Natural killer cell treated with Interleukin-12 subunit alpha and Interleukin-12 subunit beta and Interleukin-15 and Interleukin-18, amount 100 ng/mL, for 72 hours (primary cell): ENCODE measurements around the gene DET1. TPM values are rescaled to one million over a fixed set of nuclear protein-coding genes. Genes with fewer than 3 reads are reported as not detected.
"Not testable (repeated sequence)": the region's sequence is repeated elsewhere in the genome, so short reads cannot be mapped to it uniquely, and the experiment has no call there.

Source experiments
- ATAC-seq, 2 donors: fragments of 150-1000 bp; cut with Tn5 transposase in 1 of 2; sonication (Bioruptor Pico), chemical (Tn5 transposase) in 1 of 2; 2 replicates each; pipeline ENCODE4 v1.10.0; 2021
- DNase-seq: peaks from one replicate; pipeline ENCODE4 v3.0.0; 2022; ENCODE audit warnings: low spot score
- H3K27ac Mint-ChIP-seq, 2 donors: 1 replicate in 1 of 2; 2 replicates in 1 of 2; pipeline ENCODE4 v1.8.0; 2022; ENCODE audit warnings: mixed read lengths in 2 of 2, mild to moderate bottlenecking in 1 of 2, moderate library complexity in 1 of 2
- H3K27me3 Mint-ChIP-seq, 2 donors: 1 replicate in 1 of 2; 2 replicates in 1 of 2; pipeline ENCODE4 v1.8.0; 2022; ENCODE audit warnings: mixed read lengths in 2 of 2
- H3K36me3 Mint-ChIP-seq: one replicate; pipeline ENCODE4 v1.8.0; 2022; ENCODE audit warnings: mixed read lengths
- H3K4me1 Mint-ChIP-seq, 2 donors: 1 replicate in 1 of 2; 2 replicates in 1 of 2; pipeline ENCODE4 v1.8.0; 2022; ENCODE audit warnings: low read depth in 2 of 2, mixed read lengths in 2 of 2, mild to moderate bottlenecking in 1 of 2
- H3K4me3 Mint-ChIP-seq: one replicate; pipeline ENCODE4 v1.8.0; 2022; ENCODE audit warnings: mixed read lengths
- H3K9me3 Mint-ChIP-seq: 2 replicates; pipeline ENCODE4 v1.8.0; 2022; ENCODE audit warnings: mixed read lengths
- total RNA-seq, 2 donors: library from RNA; stranded (reverse); gene quantifications; one replicate each; pipeline ENCODE4 v1.2.3, GENCODE V29; 2022

Gene DET1
- total RNA-seq, 2 donors from 2014 or later: 3.5 to 6.0 TPM

- not testable (repeated sequence) for DNase-seq, ATAC-seq, H3K9me3 Mint-ChIP-seq, H3K4me1 Mint-ChIP-seq, H3K27ac Mint-ChIP-seq, H3K4me3 Mint-ChIP-seq
- H3K36me3 Mint-ChIP-seq: peaks cover 19% of the 10 kb centered on the region
- H3K27me3 Mint-ChIP-seq: peaks cover 23 to 50% of the 10 kb centered on the region in 2 donors
These were observed 13.1 kb upstream of the DET1 start for GRCh38 chr15:88559565-88559964.

- not testable (repeated sequence) for ATAC-seq, H3K4me3 Mint-ChIP-seq, H3K9me3 Mint-ChIP-seq, DNase-seq, H3K27ac Mint-ChIP-seq, H3K4me1 Mint-ChIP-seq
- H3K36me3 Mint-ChIP-seq: peaks cover 19% of the 10 kb centered on the region
- peaks cover 18 to 43% of the 10 kb centered on the region in 2 donors for H3K27me3 Mint-ChIP-seq
These were observed 11.5 kb upstream of the DET1 start for GRCh38 chr15:88558026-88558425.

DNA sequence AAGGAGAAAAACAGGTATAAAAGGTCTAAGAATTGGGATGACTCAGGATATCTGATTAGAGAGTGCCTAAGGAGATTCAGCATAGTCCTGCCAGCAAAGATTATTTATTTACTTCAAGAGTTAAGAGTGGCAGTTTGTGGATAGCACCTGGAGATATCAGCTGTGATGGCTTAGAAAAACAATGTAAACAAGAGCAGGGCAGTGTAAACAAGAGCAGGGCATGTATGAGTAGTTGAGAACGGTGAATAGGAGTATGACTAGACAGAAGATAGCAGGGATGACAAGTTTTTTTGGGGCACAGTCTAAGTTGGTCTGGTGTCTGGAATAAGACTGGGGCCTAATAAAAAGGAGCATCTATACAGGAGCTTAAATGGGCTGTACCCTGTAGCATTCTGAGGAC is 1.5 kb upstream of the DET1 start:
- not testable (repeated sequence) for H3K9me3 Mint-ChIP-seq, ATAC-seq, H3K27me3 Mint-ChIP-seq, H3K4me3 Mint-ChIP-seq, DNase-seq, H3K27ac Mint-ChIP-seq, H3K4me1 Mint-ChIP-seq, H3K36me3 Mint-ChIP-seq

- H3K36me3 Mint-ChIP-seq, DNase-seq, H3K9me3 Mint-ChIP-seq, H3K27me3 Mint-ChIP-seq, H3K4me1 Mint-ChIP-seq, ATAC-seq: not testable (repeated sequence)
- H3K4me3 Mint-ChIP-seq: peak overlapping the region; percentile 89
- H3K27ac Mint-ChIP-seq: peak overlapping the region in 1 of 2 donors; percentile 68
These were observed 768 bp downstream of the DET1 start for GRCh38 chr15:88545578-88546247.

DNA sequence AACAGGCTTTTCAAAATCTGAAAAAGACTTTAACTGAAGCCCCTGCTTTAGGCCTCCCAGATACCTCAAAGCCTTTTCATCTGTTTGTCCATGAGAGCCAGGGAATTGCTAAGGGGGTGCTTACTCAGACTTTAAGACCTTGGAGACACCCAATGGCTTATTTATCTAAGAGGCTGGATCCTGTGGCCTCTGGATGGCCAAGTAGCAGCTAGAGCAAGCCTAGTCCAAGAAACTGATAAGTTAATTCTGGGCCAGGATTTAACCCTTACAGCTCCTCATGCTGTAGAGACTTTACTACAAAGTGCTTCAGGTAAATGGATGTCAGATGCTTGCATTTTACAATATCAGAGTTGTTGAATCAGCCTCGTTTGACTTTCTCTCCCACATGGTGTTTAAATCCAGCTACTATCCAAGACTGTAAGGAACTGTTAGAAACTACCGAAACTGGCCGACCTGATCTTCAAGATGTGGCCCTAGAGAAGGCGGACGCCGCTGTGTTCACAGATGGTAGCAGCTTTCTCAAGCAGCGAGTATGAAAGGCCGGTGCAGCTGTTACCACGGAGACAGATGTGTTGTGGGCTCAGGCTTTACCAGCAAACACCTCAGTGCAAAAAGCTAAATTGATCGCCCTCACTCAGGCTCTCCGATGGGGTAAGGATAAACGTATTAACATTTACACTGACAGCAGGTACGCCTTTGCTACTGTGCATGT is 3.3 kb downstream of the DET1 start:
- ATAC-seq (no peak), DNase-seq (no peak)
- Mint-ChIP-seq H3K9me3 (no peaks in the 10 kb centered on the region), H3K4me1 (peaks cover 4 to 7% of the 10 kb centered on the region in 2 donors), H3K27me3 (no peaks in the 10 kb centered on the region), H3K36me3 (no peaks in the 10 kb centered on the region), H3K27ac (no peak overlapping the region), H3K4me3 (no peak overlapping the region)

GRCh38 chr15:88542342-88542733 is 4.1 kb downstream of the DET1 start:
- Mint-ChIP-seq H3K4me3 (no peak overlapping the region), H3K27ac (no peak overlapping the region), H3K27me3 (no peaks in the 10 kb centered on the region), H3K4me1 (peaks cover 4 to 7% of the 10 kb centered on the region in 2 donors), H3K9me3 (no peaks in the 10 kb centered on the region), H3K36me3 (no peaks in the 10 kb centered on the region)
- DNase-seq (no peak), ATAC-seq (no peak)

- Mint-ChIP-seq H3K4me3 (no peak overlapping the region), H3K4me1 (peaks cover under 1 to 2% of the 10 kb centered on the region in 2 donors), H3K36me3 (no peaks in the 10 kb centered on the region), H3K9me3 (no peaks in the 10 kb centered on the region), H3K27me3 (no peaks in the 10 kb centered on the region), H3K27ac (no peak overlapping the region)
- ATAC-seq (no peak), DNase-seq (no peak)
These were observed 4.7 kb downstream of the DET1 start for GRCh38 chr15:88541709-88542341.

DNA sequence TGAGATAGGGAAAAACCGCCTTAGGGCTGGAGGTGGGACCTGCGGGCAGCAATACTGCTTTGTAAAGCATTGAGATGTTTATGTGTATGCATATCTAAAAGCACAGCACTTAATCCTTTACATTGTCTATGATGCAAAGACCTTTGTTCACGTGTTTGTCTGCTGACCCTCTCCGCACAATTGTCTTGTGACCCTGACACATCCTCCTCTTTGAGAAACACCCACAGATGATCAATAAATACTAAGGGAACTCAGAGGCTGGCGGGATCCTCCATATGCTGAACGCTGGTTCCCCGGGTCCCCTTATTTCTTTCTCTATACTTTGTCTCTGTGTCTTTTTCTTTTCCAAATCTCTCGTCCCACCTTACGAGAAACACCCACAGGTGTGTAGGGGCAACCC is 5.4 kb downstream of the DET1 start:
- not testable (repeated sequence) for H3K4me3 Mint-ChIP-seq, DNase-seq, H3K27me3 Mint-ChIP-seq, H3K9me3 Mint-ChIP-seq, H3K27ac Mint-ChIP-seq, ATAC-seq, H3K36me3 Mint-ChIP-seq, H3K4me1 Mint-ChIP-seq

DNA sequence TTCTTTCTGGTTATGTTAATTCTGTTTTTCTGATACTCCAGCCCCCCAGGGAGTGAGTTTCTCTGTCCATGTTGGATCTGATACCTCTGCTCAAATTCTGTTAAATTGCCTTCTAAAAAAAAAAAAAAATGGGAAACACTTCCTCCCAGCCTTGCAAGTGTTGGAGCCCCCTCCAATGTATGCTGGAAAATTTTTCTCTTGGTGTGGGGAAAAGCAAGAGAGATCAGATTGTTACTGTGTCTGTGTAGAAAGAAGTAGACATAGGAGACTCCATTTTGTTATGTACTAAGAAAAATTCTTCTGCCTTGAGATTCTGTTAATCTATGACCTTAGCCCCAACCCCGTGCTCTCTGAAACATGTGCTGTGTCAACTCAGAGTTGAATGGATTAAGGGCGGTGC is 6.1 kb downstream of the DET1 start:
- H3K4me3 Mint-ChIP-seq, DNase-seq, ATAC-seq, H3K27ac Mint-ChIP-seq, H3K27me3 Mint-ChIP-seq, H3K4me1 Mint-ChIP-seq, H3K36me3 Mint-ChIP-seq, H3K9me3 Mint-ChIP-seq: not testable (repeated sequence)

DNA sequence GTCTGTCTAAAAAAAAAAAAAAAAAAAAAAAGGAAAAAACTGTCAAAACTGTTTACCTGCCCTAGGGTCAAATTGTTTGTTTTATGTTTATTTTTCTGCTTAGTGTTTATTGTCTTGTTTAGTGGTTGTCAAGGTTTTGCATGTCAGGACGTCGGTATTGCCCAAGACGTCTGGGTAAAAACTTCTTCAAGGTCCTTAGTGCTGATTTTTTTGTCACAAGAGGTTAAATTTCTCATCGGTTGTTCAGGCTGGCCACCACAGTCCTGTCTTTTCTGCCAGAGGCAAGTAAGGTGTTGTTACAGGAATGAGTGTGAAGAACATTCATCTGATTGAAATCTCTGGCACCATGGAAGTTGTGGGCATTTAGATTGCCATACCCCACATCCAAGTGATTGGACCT is 7.0 kb downstream of the DET1 start:
- DNase-seq (no peak), ATAC-seq (no peak)
- Mint-ChIP-seq H3K36me3 (peaks cover 9% of the 10 kb centered on the region), H3K27me3 (no peaks in the 10 kb centered on the region), H3K4me3 (no peak overlapping the region), H3K27ac (no peak overlapping the region), H3K4me1 (no peaks in the 10 kb centered on the region), H3K9me3 (no peaks in the 10 kb centered on the region)

- Mint-ChIP-seq H3K27ac (no peak overlapping the region), H3K36me3 (peaks cover 13% of the 10 kb centered on the region)
- no peak for DNase-seq
These were observed 7.5 kb downstream of the DET1 start for GRCh38 chr15:88538972-88539371.

GRCh38 chr15:88537591-88538317 is 8.7 kb downstream of the DET1 start:
- H3K36me3 Mint-ChIP-seq: peaks cover 13% of the 10 kb centered on the region
- DNase-seq (no peak), ATAC-seq (no peak)
- H3K4me3 Mint-ChIP-seq: no peak overlapping the region
- no peaks in the 10 kb centered on the region for H3K9me3 Mint-ChIP-seq
- no peaks in the 10 kb centered on the region for H3K4me1 Mint-ChIP-seq
- H3K27ac Mint-ChIP-seq: no peak overlapping the region
- H3K27me3 Mint-ChIP-seq: no peaks in the 10 kb centered on the region

More at GRCh38 chr15:88538972-88539371, 7.5 kb downstream of the DET1 start:
- no peaks in the 10 kb centered on the region for H3K27me3 Mint-ChIP-seq
- ATAC-seq: no peak
- H3K4me1 Mint-ChIP-seq: no peaks in the 10 kb centered on the region
- no peak overlapping the region for H3K4me3 Mint-ChIP-seq
- H3K9me3 Mint-ChIP-seq: no peaks in the 10 kb centered on the region

DNA sequence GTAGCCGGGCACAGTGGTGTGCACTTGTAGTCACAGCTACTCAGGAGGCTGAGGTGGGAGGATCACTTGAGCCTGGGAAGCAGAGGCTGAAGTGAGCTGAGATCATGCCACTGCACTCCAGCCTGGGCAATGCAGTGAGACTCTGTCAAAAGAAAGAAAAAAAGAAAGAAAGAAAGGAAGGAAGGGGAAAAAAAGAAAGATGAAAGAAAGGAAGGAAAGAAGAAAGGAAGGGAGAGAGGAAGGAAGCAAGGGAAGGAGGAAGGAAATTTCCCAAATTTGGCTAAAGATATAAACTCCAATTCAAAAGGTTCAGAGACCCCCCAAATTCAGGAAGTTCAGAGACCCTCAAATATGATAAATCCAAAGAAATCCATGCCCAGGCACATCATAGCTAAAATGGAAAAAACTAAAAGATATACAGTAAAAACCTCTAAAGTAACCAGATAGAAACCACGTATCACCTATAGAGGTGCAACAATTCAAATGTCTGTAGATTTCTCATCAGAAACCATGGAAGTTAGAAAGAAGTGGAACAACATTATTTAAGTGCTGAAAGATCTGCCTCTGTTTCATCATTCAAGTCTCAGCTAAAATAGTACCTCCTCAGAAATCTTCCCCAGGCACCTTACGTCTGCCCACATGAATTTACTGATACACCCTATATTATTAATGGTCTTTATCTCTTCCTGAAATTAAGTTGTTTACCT is 10.7 kb downstream of the DET1 start:
- H3K27ac Mint-ChIP-seq: peak overlapping the region in 1 of 2 donors; percentile 44
- DNase-seq (no peak), ATAC-seq (no peak)

More for the DNA sequence above, 10.7 kb downstream of the DET1 start:
- H3K36me3 Mint-ChIP-seq: peaks cover 13% of the 10 kb centered on the region
- no peaks in the 10 kb centered on the region for H3K4me1 Mint-ChIP-seq
- no peaks in the 10 kb centered on the region for H3K9me3 Mint-ChIP-seq
- H3K4me3 Mint-ChIP-seq: no peak overlapping the region
- no peaks in the 10 kb centered on the region for H3K27me3 Mint-ChIP-seq
